ENCODE results near the gene SAPCD2.
"Not testable (repeated sequence)": the region's sequence is repeated elsewhere in the genome, so short reads cannot be mapped to it uniquely, and the experiment has no call there.

The SAPCD2 gene

DNA sequence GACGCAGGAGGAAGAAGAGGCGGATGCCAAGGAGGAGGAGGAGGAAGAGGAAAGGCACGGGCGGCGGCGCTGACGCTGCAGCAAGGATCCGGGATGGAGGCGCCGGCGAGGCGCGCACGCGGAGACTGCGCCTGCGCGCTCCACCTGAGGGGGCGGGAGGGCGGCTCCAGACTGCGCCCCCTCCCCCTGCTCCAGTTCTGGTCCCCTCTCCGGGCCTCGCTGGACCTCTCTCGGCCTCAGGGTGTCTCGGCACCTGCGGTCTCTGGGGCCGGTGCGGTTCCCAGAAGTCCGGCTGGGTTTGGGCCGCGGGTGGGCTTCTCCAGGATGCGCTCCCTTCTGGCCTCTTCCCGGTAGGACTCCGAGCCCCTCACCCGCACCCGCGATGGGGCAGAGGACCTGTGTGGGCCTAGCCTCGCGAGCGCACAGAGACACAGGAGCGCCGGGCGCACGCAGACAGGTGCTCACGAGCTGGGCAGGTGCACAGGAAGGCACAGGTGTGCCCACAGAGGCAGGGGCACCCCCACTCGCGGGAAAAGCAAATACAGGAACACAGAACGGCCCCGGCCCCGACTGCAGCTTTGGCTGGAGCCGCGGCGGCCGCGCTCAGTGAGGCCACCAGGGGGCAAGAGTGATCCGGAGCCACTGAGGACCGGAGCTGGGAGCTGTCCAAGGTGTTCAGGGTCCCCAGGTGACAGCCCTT is 24.1 kb downstream of the SAPCD2 start, which contains the start of gene NPDC1:
Gene NPDC1 (minus strand): TSS at position 90 of the 700 bp plus-strand sequence. CDS start 188 bp downstream, outside the sequence.
- DNase-seq (ENCODE audit: low spot score), result peak; percentile 99

DNA sequence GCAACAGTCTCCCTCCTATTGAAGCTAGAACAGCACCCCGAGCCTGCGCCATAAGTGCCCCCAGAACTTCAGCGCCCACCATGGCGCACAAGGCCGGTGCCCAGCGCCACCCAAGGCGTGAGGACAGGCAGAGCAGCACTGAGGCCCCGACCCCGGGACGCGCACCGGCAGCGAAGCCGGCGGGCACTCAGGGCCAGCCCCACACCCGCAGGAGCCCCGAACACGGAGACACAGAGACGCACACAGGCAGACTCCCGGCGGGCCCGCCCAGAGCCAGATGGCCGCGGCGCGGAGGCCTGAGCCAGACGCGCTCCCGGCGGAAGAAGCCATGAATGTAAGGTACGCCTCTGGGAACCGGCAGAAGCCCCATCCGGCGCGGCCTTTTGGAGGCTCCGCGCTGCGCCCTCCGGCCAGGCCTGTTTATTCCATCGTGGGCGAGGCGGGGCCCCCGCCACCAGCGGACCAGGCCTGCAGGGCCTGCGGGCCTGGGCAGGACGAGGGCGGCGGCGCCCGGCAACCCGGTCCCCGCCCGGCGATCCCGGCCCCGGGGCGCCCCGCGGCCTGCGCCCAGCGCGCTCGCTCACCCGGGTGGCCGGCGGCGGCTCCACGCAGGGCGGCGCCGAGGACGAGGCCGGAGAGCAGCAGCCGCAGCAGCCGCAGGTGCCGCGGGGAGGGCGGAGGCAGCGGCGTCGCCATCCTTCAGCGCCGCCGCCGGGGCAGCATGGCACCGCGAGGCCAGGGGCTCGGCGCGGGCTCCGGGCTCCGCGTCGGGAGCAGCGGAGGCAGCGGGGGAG is 24.9 kb downstream of the SAPCD2 start:
- no peak for DNase-seq (ENCODE audit: low spot score)

DNA sequence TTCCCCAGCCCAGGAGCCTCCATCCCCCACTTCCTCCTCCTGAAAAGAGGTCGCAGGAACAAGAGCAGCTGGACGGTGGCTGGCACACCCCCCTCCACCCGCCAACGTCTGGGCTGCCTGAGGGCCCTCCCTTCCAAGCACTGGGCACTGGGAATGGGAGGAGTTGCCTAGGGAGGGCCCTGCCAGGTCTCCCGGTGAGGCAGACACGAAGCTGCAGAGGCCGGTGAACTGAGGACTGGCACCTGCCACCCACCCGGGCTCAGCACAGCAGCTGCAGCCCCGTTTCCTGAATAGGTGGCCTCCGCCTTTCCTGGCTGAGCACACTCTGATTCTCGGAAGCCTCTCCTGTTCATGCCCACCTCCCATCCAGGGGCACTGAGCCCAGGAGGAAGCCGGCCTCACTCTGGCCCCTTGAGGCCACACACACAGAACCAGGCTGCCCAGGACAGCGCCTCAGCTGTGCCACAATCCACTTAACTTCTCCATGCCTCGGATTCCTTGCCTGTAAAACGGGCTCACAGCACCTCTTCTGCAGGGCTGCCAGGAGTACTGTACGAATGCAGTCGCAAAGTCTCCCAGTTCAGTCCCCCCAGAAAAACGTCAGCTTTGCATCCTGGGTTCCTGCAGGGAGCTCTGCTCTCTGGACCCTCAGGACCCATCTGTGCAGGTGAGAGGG is 25.7 kb downstream of the SAPCD2 start:
- DNase-seq (ENCODE audit: low spot score), result no peak

DNA sequence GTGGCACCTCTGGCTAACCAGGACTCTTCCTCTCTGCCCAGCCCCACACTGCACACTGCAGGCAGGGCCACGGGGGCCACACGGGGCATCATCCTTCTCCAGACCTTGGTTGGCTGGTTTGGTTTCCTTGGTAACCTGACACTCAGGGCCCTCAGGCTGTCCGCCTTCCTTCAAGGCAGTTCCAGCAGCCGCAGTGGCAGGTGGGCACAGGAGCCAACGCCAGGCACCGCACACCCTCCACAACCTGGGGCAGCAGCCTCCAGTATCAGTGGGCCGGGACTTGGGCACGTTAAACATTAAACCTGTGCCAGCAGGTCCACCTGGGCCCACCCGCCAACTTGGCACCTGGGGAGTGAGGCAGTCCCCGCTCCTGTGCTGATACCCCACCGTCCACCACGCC is 26.3 kb downstream of the SAPCD2 start:
- no peak for DNase-seq (ENCODE audit: low spot score)

DNA sequence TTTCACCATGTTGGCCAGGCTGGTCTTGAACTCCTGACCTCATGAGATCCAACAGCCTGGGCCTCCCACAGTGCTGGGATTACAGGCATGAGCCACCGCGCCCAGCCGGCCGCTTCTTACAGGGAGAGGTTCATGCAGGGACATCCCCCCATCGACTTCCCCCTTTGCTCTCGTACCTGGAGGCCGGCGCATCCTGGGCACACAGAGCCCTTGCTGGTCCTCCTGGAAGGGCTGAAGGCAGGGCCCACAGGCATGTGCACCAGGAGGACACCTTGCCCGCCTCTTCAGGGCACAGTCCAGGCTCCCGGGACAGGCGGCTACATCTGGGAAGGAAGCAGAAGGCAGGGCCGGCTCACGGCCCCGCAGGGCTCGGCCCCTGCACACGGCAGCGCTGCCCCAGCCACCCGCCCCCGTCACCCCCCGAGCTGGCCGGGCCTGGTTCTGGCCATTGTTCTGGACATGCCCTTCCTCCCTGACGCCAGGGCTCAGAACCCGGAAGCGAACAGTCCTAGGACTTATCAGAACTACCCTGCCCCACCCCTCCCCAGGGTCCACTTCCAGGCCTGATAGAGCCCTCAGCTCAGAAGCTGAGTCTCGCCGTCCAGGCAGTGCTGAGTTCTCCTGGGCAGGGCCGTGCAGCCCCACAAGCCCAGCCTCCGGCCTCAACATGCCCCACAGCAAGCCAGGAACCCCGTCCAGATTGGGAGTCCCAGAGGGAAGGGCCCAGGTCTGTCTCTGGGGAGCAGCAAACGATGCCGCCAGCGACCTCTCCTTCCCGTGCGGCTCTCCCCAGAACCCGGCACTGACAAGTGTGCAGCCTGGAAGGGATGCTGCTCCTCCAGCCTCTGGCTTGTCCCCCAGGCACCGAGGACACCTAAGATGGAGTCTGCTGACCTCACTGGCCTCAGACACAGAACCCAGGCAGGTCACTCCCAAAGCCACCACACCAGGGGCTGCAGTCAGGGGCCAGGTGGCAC is 27.3 kb downstream of the SAPCD2 start:
- DNase-seq (ENCODE audit: low spot score), result no peak

DNA sequence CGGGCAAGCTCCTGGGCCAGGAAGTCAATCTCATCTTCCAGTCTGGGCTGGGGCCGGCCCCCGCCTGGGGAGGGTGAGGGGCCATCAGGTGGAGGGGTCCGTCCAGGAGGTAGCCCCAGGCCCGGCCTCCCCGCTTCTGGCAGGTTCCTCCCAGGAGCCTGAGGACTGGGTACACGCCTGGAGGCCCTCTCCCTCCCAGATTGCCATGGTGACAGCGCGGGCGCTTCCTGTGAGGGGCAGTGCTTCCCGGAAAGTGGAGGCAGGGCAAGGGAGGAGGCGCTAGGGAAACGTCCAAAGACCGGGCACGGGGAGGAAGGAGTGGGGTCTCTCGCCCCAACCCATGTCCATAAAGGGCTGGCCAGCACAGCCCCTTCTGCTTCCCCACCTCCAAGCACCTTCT is 29.2 kb downstream of the SAPCD2 start:
- no peak for DNase-seq (ENCODE audit: low spot score)

DNA sequence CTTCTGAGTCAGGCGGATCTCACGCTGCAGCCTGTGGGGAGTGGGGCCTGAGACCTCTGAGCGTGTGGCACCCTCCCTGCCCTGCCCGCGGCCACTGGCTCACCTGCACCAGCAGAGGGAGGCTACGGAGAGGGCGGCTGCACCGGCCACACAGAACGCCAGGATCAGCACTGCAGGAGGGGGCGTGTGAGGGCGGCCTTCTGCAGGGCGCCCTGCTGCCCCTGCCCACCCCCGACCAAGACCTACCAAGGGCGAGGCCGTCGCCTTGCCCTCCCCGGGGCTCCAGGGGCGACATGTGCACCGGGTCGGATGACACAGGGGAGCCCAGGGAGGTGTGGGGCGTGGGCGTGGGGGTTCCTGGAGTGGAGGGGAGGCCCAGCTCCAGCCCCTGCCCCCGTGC is 29.8 kb downstream of the SAPCD2 start:
- DNase-seq (ENCODE audit: low spot score), result no peak

DNA sequence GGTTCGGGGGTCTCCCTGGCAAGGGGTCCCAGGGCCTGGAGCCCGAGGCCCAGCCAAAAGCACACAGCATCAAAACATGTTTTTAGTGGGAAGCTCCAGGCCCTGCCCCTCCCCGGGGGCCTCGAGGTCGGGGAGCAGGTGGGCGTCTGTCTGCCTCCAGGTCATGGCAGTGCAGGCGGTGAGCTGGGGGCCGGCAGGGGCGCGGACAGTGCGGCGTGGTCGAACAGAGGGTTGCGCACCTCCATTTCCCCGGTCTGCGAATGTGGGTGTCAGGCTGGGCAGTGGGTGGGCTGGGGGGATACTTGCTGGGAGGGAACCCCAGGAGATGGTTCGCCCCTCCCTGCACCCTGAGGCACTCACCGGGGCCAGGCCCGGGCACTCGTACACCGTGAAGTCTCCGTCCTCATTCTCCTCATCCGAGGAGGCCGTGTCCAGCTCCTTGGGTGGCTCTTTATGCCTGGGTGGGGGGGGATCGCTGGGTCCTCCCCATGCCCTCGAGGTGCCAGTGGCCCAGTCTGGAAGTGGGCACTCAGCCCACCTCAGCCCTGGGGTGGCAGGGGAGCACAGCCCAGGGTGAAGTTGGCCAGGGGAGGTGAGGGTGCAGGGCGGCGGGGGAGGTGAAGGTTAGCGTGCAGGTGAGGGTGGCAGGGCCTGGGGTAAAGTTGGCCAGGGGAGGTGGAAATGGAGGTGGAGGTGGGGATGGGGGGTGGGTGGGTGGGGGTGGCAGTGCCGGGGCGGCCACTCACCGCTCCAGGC is 30.6 kb downstream of the SAPCD2 start:
- DNase-seq (ENCODE audit: low spot score), result no peak

DNA sequence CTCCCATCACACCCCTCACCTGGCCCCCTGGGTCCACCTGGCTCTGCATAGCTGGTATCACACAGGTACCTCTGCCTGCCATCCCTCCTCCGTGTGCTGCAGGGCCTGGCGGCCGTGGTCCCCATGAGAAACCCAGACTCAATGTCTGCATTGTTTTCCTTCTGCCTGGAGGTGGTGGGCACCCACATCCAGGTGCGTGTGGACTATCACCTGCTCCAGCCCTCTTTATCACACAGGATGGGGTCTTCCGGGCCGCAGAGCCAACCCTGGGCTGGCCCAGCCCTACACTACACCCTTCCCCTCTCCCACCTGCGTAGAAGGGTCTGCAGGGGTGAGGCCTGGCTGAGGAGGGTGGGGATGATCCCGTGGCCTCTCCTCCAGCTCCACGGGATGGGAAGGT is 31.4 kb downstream of the SAPCD2 start:
- DNase-seq (ENCODE audit: low spot score), result no peak

DNA sequence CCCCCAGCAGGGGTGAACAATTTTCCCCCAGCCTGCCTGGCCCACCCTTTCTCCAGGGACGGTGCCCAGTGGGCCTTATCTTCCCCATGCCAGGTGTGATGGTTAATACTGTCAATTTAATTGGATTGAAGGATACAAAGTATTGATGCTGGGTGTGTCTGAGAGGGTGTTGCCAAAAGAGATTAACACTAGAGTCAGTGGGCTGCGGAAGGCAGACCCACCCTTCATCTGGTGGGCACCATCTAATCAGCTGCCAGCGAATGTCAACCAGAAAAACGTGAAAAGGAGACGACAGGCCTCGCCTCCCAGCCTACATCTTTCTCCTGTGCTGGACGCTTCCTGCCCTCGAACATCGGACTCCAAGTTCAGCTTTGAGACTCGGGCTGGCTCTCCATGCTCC is 32.9 kb downstream of the SAPCD2 start:
- DNase-seq (ENCODE audit: low spot score), result no peak

DNA sequence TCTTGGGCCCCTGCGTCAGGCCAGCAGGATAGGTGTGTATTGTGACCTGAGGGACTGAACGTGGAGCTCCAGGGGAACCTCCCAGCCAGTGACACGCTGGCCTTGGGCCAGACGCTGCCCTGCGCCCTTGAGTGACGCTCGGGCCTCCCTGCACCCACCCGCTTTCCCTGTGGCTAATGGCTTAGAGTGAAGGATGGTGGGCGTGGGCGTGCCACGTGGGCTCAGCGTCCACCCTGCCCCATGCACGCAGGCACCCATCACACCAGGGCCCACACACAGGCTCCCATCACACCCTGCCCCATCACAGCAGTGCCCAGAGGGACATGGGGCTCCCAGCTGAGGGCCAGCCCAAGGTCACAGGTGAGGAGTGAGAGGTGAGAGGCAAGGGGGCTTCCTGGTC is 33.3 kb downstream of the SAPCD2 start:
- DNase-seq (ENCODE audit: low spot score), result no peak

DNA sequence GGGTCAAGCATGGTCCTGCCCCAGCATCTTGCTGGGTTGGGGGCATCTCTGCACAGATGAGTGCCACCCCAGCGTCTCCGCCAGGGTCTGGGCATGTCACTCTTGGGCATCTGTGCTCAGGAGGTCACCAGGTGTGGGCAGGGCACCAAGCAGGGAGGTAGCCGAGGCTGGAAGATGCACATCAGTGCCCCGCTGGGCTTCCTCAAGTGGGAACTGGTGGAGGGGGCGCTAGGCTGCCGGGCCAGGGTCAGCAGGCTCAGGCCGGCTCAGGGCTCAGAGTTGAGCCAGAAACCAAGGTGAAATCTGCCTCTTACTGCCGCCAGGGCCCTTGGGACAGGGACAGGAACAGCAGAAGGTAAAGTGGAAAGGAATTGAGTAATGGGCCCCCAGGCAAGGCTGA is 34.4 kb downstream of the SAPCD2 start:
- DNase-seq (ENCODE audit: low spot score), result no peak

DNA sequence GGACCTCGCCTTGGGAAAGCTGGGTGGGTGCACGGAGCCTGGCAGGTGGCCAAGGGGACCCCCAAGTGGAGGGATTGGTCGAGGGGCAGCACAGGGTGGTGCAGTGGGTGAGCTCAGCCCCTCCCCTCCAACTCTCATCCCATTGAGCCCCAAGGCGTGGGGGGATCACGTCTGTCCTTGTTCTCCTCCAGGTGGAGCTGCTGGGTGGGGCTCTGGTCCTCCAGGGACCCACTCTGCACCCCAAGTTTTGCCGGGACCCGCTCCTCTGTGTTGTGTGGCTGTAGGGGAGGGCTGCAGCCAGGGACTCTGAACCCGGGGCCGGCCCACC is 34.9 kb downstream of the SAPCD2 start:
- DNase-seq (ENCODE audit: low spot score), result no peak

DNA sequence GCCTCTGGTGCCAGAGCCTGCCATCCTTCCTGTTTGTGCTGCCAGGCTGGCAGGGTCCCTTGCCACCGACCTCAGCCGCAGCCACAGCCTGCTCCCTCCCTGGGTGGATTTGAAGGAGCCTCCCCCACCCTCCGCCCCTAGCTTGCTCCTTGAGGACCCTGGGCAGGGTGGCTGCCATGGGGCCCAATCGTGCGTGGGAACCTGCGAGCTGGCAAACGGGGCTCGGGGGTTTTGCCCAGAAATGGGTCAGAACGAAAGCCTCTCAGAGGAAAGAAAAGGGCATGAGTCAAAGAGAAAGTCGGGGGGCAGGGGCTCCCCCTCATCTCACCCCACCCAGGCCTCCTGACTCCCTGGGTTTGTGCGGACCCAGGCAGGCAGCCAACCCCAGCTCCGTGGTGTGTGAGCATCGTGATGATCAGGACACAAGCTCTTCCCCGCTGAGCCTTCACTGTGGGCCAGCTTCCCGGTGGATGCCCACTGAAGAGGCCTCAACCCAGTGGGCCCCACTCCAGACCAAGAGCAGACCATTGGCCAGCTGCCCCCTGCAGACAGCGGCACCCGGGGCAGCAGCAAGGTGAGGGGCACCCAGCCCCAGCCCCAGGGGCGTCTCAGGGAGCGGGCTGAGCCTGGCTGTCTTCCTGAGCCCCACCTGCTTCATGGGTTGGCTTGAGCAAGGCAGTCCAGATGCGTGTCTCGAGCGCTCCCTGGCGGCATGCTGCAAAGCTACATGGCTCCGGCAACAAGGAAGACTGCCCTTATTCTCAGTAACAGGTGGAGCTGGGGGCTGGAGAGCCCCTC is 35.4 kb downstream of the SAPCD2 start:
- DNase-seq (ENCODE audit: low spot score), result peak; percentile 98

DNA sequence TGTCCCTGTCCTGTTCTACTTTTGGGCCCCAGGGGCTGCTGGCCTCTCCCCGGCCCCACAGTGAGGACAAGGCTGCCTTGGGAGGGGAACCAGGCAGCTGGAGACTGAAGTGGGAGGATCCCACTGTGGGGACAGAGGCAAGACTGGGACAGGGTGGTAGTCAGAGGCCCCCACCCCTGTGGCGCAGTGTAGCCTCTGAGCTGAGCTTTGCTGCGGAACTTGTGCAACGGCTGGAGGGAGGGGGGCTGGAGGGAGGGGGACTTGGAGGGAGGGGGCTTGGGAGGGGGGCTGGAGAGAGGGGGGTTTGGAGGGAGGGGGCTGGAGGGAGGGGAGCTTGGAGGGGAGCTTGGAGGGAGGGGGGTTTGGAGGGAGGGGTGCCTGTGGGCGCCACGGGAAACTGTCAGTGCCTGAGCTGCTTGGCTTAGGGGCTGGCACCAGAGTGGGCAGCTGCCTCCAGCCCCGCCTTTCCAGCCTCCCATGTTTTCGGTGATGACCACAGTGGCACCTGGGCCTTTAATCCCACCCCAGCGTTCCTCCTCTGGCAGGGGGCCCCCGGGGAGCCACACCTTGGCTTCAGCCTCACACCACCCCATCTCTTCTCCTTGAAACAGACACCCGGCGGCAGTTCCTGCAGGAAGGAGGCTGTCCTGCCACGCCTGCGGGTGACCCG is 36.2 kb downstream of the SAPCD2 start:
- DNase-seq (ENCODE audit: low spot score), result no peak

DNA sequence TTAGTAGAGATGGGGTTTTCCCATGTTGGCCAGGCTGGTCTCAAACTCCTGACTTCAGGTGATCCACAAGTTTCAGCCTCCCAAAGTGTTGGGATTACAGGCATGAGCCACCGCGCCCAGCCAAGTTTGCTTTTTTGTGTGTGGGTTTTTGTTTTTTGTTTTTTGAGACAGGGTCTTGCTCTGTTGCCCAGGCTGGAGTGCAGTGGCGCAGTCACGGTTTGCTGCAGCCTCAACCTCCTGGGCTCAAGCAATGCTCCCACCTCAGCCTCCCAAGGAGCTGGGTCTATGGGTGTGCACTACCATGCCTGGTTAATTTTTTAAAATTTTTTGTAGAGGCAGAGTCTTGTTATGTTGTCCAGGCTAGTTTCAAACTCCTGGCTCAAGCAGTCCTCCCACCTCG is 36.9 kb downstream of the SAPCD2 start:
- DNase-seq (ENCODE audit: low spot score), result not testable (repeated sequence)

DNA sequence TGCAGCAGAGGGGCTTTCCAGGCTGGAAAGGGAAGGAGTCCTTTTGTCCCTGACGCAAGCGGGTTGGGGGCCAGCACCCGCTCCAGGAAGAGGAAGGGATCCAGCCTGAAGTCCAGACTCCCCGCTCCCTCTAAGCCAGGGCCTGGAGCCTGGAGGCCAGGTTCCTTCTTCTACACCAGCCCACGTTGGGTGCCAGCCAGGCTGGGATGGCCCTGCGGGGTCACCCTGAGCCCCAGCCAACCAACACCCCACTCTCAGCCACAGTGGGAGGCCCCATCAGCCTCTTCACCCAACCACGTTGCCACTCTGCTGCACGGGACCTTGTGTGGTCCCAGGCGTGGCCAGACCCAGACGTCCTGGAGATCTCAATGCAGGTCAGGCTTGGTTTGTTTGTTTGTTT is 37.5 kb downstream of the SAPCD2 start:
- DNase-seq (ENCODE audit: low spot score), result no peak

DNA sequence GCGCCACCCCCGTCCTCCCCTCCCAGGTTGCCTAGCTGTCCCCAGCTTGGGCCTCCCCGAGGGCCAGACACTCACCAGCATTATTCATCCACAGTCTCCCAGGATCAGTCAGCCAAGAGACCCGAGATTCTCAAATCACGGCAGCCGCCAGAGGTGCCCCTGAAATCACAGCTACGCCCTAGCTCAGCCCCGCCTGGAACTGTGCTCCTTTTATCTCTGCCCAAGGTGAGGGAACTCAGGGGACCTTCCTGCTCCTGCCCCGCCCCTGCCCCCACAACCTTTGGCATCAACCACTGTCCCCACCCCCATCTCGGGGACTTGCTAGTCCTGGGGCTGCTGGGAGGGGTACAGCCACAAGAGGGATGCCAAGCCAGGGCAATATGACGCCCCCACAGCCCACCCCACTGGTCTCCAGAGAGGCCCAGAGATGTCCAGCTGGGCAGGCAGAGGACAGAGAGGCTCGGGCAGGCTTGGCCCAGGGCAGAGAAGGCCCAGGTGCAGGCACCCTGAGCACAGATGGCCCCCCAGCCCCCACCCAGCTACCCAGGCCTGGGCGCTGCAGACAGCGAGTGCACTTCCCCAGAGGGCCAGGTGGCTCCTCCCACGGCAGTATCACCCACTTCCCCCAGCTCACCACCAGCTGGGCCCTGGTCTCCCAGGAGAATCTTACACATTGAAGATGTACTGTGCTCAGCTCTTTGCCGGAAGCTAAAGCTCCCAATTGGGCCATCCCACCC is 38.3 kb downstream of the SAPCD2 start, which contains the start of gene FUT7:
Gene FUT7 (minus strand): TSS at position 185 of the 737 bp plus-strand sequence. CDS start 97 bp downstream, at position 88.
- DNase-seq (ENCODE audit: low spot score), result no peak
